SU-DHL-6 (cell line): ENCODE measurements around the gene RFESD.

Experiments
- EZH2phosphoT487 ChIP-seq: fragments of 200-600 bp; sonication (generic), shearing (Covaris generic); conservative IDR thresholded peaks from 2 replicates; pipeline ENCODE4 v1.6.1; 2018; ENCODE audit warnings: mild to moderate bottlenecking, antibody characterized with exemption, low read length, moderate library complexity, mixed read lengths
- TF ChIP-seq, protein P1 (sequence below): fragments of 200-600 bp; sonication (generic); IDR thresholded peaks from one replicate; pipeline ENCODE4 v1.5.1; 2017; ENCODE audit warnings: antibody characterized with exemption, mild to moderate bottlenecking, low read length, moderate library complexity; ENCODE audit not compliant: insufficient read depth, poor library complexity, severe bottlenecking

DNA sequence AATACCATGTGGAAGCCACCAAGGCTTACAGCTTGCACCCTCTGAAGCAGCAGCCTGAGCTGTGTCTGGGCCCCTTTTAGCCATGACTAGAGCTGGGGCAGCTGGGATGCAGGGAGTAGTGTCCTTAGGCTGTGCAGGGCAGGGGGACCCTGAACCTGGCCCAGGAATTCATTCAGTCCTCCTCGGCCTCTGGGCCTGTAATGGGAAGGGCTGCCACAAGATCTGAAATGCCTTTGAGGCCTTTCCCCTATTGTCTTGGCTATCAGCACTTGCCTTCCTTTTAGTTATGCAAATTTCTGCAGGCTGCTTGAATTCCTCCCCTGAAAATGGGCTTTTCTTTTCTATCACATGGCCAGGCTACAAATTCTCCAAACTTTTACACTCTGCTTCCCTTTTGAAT lies 17.6 kb upstream of the RFESD start:
- TF ChIP-seq EZH2phosphoT487 = no peak
- TF ChIP-seq, protein P1, sequence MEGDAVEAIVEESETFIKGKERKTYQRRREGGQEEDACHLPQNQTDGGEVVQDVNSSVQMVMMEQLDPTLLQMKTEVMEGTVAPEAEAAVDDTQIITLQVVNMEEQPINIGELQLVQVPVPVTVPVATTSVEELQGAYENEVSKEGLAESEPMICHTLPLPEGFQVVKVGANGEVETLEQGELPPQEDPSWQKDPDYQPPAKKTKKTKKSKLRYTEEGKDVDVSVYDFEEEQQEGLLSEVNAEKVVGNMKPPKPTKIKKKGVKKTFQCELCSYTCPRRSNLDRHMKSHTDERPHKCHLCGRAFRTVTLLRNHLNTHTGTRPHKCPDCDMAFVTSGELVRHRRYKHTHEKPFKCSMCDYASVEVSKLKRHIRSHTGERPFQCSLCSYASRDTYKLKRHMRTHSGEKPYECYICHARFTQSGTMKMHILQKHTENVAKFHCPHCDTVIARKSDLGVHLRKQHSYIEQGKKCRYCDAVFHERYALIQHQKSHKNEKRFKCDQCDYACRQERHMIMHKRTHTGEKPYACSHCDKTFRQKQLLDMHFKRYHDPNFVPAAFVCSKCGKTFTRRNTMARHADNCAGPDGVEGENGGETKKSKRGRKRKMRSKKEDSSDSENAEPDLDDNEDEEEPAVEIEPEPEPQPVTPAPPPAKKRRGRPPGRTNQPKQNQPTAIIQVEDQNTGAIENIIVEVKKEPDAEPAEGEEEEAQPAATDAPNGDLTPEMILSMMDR = no peak
